Heart left ventricle (tissue), 16 donors: ENCODE data around the gene FCGR3B. TPM values are rescaled to one million over a fixed set of nuclear protein-coding genes. Genes with fewer than 3 reads are reported as not detected.
A peak's percentile ranks its signal among the peaks of the same experiment; 100 is the strongest.
"Not testable (repeated sequence)": the region's sequence is repeated elsewhere in the genome, so short reads cannot be mapped to it uniquely, and the experiment has no call there.

Experiments
- ATAC-seq, 4 donors: fragments of 200-7000 bp; cut with Tn5 transposase; one replicate each; pipeline ENCODE4 v1.9.1; 2020 to 2022; ENCODE audit warnings: moderate library complexity in 4 of 4, mild to moderate bottlenecking in 3 of 4, moderate number of reproducible peaks in 1 of 4
- DNase-seq, 5 donors: peaks; one replicate each; pipeline ENCODE4 v3.0.0-alpha.2; 2020
- H3K27ac ChIP-seq, 12 donors: fragments of 200-600 bp; sonication (generic) in 4 of 12; one replicate each; pipeline versions ENCODE4 v1.5.0 to v1.8.0; 2016 to 2022; ENCODE audit warnings: mild to moderate bottlenecking in 2 of 12
- H3K27me3 ChIP-seq, 9 donors: fragments of 200-600 bp; sonication (generic) in 2 of 9; one replicate each; pipeline versions ENCODE4 v1.5.1 to v1.8.0; 2016 to 2022; ENCODE audit warnings: mild to moderate bottlenecking in 3 of 9
- H3K36me3 ChIP-seq, 9 donors: fragments of 200-600 bp; sonication (generic) in 2 of 9; one replicate each; pipeline versions ENCODE4 v1.5.0 to v1.8.0; 2018 to 2022; ENCODE audit warnings: mild to moderate bottlenecking in 2 of 9
- H3K4me1 ChIP-seq, 12 donors: fragments of 200-600 bp; sonication (generic) in 4 of 12; one replicate each; pipeline versions ENCODE4 v1.5.0 to v1.8.0; 2016 to 2022; ENCODE audit warnings: mild to moderate bottlenecking in 3 of 12
- H3K4me3 ChIP-seq, 12 donors: fragments of 200-600 bp; sonication (generic) in 4 of 12; one replicate each; pipeline versions ENCODE4 v1.5.0 to v1.8.0; 2017 to 2022; ENCODE audit warnings: mild to moderate bottlenecking in 9 of 12, moderate library complexity in 4 of 12
- H3K9me3 ChIP-seq, 12 donors: fragments of 200-600 bp; sonication (generic) in 4 of 12; one replicate each; pipeline versions ENCODE4 v1.5.0 to v1.8.0; 2016 to 2022; ENCODE audit warnings: mild to moderate bottlenecking in 1 of 12
- WGBS, 4 donors: extraction: QIAGEN DNeasy Blood & Tissue Kit in 2 of 4; methylation state at CpG; one replicate each; pipeline versions ENCODE4 v1.1.5 to v1.1.7; 2013 to 2018; 5-methylcytosine and 5-hydroxymethylcytosine counted together
- intact Hi-C, 10 donors: fragments of 100-400 bp; cut with DNase I; formaldehyde crosslinking; loops; one replicate each; pipeline versions ENCODE4 v1.11.1 to v1.14.2; 2022
- polyA plus RNA-seq, 2 donors: library from polyadenylated mRNA; stranded (reverse); fragments of 200-250 nt; gene quantifications; one replicate each; pipeline ENCODE4 v1.2.3, GENCODE V29; 2013
- total RNA-seq, 9 donors: library from RNA; depleted of rRNA in 2 of 9; stranded (reverse); fragments of >200 nt in 2 of 9; fragmentation: NEBNext Ultra II Directional in 3 of 9; extraction: Animal tissue kit (Norgen Biotek cat#: 25700) in 3 of 9; gene quantifications; one replicate each; pipeline versions ENCODE4 v1.1.0 to v1.2.4, GENCODE V29; 2016 to 2023
- donor health status: ischemic (EF 13 %, LVEDD 7.1; RV severe dilation, severe dysfunction).
- donor health status: healthy with polysubstance abuse.
- donor health status: DM: no; HTN: yes; CAD: no.
- donor health status: DM: no; HTN: no; CAD: no.
- donor health status: ischemic (EF 25% LVEDD 6.9; RV normal size, moderate dysfunction).
- donor health status: ischemic (EF 25% LVEDD 5.7; RV mildly dilated, moderate dysfunction).
- donor health status: healthy.
- donor health status: DM: yes; HTN: yes; CAD: no.
- donor health status: ischemic (EF 35%, LVEDD 5.7; RV mildly dilated, moderate dysfunction).
- donor health status: nonischemic (EF 11% LVEDD 7.7; RV severe dilation, severe dysfunction).
- donor health status: DM: yes; HTN: yes; CAD: no.
- donor health status: PGD.
- donor health status: ischemic (EF 29% LVEDD 5.4; RV normal size, mild dysfunction).
- donor health status: nonischemic (EF 23%, LVEDD 6.1; RV moderate dilation, normal function).

Gene FCGR3B
- total and polyA plus RNA-seq, 11 donors: 0.15 to 12.7 (median 1.7) TPM

GRCh38 chr1:161671045-161672020, 40.4 kb upstream of the FCGR3B start:
- peak in 1 of 4 donors; percentile 31 for ATAC-seq
- H3K27me3 ChIP-seq, H3K9me3 ChIP-seq, H3K4me1 ChIP-seq, H3K27ac ChIP-seq, H3K36me3 ChIP-seq, DNase-seq, H3K4me3 ChIP-seq, intact Hi-C loops: not testable (repeated sequence)
- WGBS, 4 donors: 66 to 72% (median 70%) methylated on average over 7 to 12 of the region's 15 CpGs

- H3K36me3 ChIP-seq, H3K4me3 ChIP-seq, H3K4me1 ChIP-seq, ATAC-seq, intact Hi-C loops, DNase-seq, H3K9me3 ChIP-seq, H3K27me3 ChIP-seq, H3K27ac ChIP-seq: not testable (repeated sequence)
- WGBS, 4 donors: no CpG with 5 or more reads among the region's 4 CpGs
These were observed 33.7 kb upstream of the FCGR3B start for GRCh38 chr1:161664689-161665088.

- ATAC-seq, intact Hi-C loops, H3K9me3 ChIP-seq, H3K27me3 ChIP-seq, H3K27ac ChIP-seq, H3K36me3 ChIP-seq, DNase-seq, H3K4me1 ChIP-seq: not testable (repeated sequence)
- peak overlapping the region in 1 of 12 donors; percentile 34 for H3K4me3 ChIP-seq
- WGBS, 4 donors: no CpG with 5 or more reads among the region's 1 CpG
These were observed 32.6 kb upstream of the FCGR3B start for GRCh38 chr1:161663569-161663968.

GRCh38 chr1:161662684-161663339, 31.8 kb upstream of the FCGR3B start, which contains the start of gene FCGR2B:
TSS of gene FCGR2B (plus strand) at chr1:161663143. CDS start at chr1:161663242, 99 bp downstream.
- intact Hi-C loops, H3K9me3 ChIP-seq, H3K36me3 ChIP-seq, H3K4me1 ChIP-seq, H3K27me3 ChIP-seq, H3K27ac ChIP-seq, DNase-seq: not testable (repeated sequence)
- peak within 1 kb of the TSS in 1 of 12 donors; percentile 34 for H3K4me3 ChIP-seq
- WGBS, 4 donors: no CpG with 5 or more reads among the region's 4 CpGs
- peak; percentile 34 to 60 (median 44) for ATAC-seq

GRCh38 chr1:161661660-161662311, 30.8 kb upstream of the FCGR3B start:
- H3K4me1 ChIP-seq, H3K9me3 ChIP-seq, H3K36me3 ChIP-seq, H3K4me3 ChIP-seq, H3K27me3 ChIP-seq, intact Hi-C loops, H3K27ac ChIP-seq, DNase-seq: not testable (repeated sequence)
- peak in 2 of 4 donors; percentile 13 to 33 for ATAC-seq
- 47 to 49% methylated on average over 3 of the region's 9 CpGs; no CpG with 5 or more reads in 2 of the 4 donors for WGBS, 4 donors

GRCh38 chr1:161658524-161658923, 27.5 kb upstream of the FCGR3B start:
- H3K4me1 ChIP-seq, intact Hi-C loops: not testable (repeated sequence)
- ATAC-seq: peak in 2 of 4 donors; percentile 55 to 65

GRCh38 chr1:161653971-161654370, 23.0 kb upstream of the FCGR3B start:
- H3K36me3 ChIP-seq, intact Hi-C loops, DNase-seq, H3K4me3 ChIP-seq, H3K27me3 ChIP-seq, ATAC-seq, H3K4me1 ChIP-seq, H3K27ac ChIP-seq, H3K9me3 ChIP-seq: not testable (repeated sequence)
- WGBS, 4 donors: 48 to 67% (median 60%) methylated on average over 4 to 6 of the region's 6 CpGs

More at GRCh38 chr1:161658524-161658923, 27.5 kb upstream of the FCGR3B start:
- H3K9me3 ChIP-seq, DNase-seq, H3K27me3 ChIP-seq, H3K36me3 ChIP-seq, H3K27ac ChIP-seq, H3K4me3 ChIP-seq: not testable (repeated sequence)

GRCh38 chr1:161653541-161653940, 22.6 kb upstream of the FCGR3B start:
- H3K27me3 ChIP-seq, intact Hi-C loops, H3K27ac ChIP-seq, H3K36me3 ChIP-seq, H3K9me3 ChIP-seq, H3K4me1 ChIP-seq, H3K4me3 ChIP-seq, DNase-seq: not testable (repeated sequence)
- ATAC-seq: peak in 2 of 4 donors; percentile 53 to 61
- 49 to 67% (median 62%) methylated on average over 2 of the region's 7 CpGs for WGBS, 4 donors
